ENCODE data around the gene UBE2D4.
"Not testable (repeated sequence)": the region's sequence is repeated elsewhere in the genome, so short reads cannot be mapped to it uniquely, and the experiment has no call there.

UBE2D4 gene

GRCh38 chr7:43968172-43969040, 42.2 kb downstream of the UBE2D4 start:
- not testable (repeated sequence) for DNase-seq

- not testable (repeated sequence) for DNase-seq
Measured at GRCh38 chr7:43969586-43969985, 43.4 kb downstream of the UBE2D4 start.

- not testable (repeated sequence) for DNase-seq
Measured at GRCh38 chr7:43970698-43971097, 44.5 kb downstream of the UBE2D4 start.

- not testable (repeated sequence) for DNase-seq
Measured at GRCh38 chr7:43974033-43974573, 47.9 kb downstream of the UBE2D4 start.

GRCh38 chr7:43974725-43975482, 48.7 kb downstream of the UBE2D4 start:
- not testable (repeated sequence) for DNase-seq

GRCh38 chr7:43977525-43977924, 51.3 kb downstream of the UBE2D4 start:
- DNase-seq, result no peak

- DNase-seq, result not testable (repeated sequence)
Measured at GRCh38 chr7:43978102-43978501, 51.9 kb downstream of the UBE2D4 start.

GRCh38 chr7:43982848-43983247, 56.6 kb downstream of the UBE2D4 start:
- not testable (repeated sequence) for DNase-seq

GRCh38 chr7:43983736-43984135, 57.5 kb downstream of the UBE2D4 start:
- not testable (repeated sequence) for DNase-seq

GRCh38 chr7:43985904-43986864, 59.9 kb downstream of the UBE2D4 start:
- peak; percentile 90 for DNase-seq

GRCh38 chr7:43987476-43987875, 61.2 kb downstream of the UBE2D4 start:
- not testable (repeated sequence) for DNase-seq

- DNase-seq, result not testable (repeated sequence)
Measured at GRCh38 chr7:43990011-43990585, 63.9 kb downstream of the UBE2D4 start.

GRCh38 chr7:43990829-43991228, 64.6 kb downstream of the UBE2D4 start:
- DNase-seq, result not testable (repeated sequence)

GRCh38 chr7:43992896-43993295, 66.7 kb downstream of the UBE2D4 start:
- DNase-seq, result not testable (repeated sequence)

- not testable (repeated sequence) for DNase-seq
Measured at GRCh38 chr7:43994681-43995080, 68.4 kb downstream of the UBE2D4 start.

GRCh38 chr7:43997532-43997931, 71.3 kb downstream of the UBE2D4 start, which contains the start of gene SPDYE1:
TSS of gene SPDYE1 (plus strand) at chr7:43997897. CDS start at chr7:43999950, 2,053 bp downstream.
- not testable (repeated sequence) for DNase-seq
